HG03175 (cell line): ENCODE measurements around the gene FAM234A.
"Not testable (repeated sequence)": the region's sequence is repeated elsewhere in the genome, so short reads cannot be mapped to it uniquely, and the experiment has no call there.

Experiments
- ATAC-seq: cut with Tn5 transposase; IDR thresholded peaks from one replicate; pipeline ENCODE4 v1.9.1; 2021; ENCODE audit warnings: mild to moderate bottlenecking, moderate library complexity; ENCODE audit not compliant: unreplicated experiment

FAM234A gene

DNA sequence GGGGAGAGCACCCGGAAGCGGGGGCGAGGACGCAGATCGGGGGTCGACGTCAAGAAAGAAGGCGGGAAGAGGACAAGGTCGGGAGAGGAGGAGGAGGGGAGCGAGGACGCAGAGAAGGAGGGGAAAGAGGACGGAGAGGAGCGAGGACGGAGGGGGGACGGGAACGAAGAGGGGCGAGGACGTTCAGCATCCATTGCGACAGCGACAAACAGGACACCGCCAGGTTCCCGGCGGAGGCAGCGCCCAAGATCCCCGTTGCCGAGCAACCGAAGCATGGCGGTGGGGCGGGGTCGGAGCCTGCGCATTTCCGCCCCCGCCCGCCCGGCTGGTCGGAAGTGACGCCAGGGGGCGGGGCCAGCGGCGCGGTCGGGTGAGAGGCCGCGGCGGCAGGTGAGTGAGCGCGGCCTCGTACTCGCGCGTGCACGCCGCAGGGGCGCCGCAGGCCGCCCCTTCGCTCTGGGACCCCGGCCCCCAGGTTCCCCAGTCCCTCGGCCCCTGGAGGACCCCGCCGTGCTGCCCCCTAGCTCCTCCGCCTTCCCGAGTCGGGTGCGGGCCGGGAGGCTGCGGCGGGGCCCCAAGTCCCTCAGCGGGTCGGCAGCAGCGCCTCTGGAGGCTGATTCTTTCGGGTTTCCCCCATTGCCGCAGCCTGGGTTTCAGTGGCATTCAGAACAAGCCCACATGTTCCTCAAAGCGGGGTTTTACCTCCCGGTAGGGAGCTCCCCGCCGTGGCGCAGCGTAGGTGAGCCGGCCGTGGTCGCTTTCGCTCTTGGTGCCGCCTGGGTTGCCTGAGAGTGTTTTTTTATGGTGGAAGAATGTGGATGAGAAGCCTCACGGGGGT is at the start of gene FAM234A:
Gene FAM234A, plus strand, starts transcription at position 354 of the 838 bp plus-strand sequence. CDS start 19,593 bp downstream, outside the sequence.
- peak; percentile 82 for ATAC-seq

DNA sequence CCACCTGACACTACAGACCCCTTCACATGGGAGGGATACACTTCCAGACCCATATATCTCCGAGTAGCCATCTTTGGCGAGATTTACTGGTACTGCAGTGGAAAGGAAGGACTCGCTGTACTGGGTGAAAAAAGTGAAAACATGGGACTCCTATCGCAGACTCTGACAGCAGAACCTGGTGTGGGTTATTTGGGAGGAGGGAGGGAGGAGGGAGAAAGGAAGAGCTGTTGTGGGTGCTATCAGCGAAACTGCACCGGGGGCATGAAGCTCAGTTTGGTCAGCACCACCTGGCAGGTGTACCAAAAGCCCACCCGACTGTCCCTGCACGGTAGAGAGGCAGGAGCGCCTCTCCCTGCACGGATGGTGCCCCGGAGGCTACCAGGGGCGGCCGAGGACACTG is 49.4 kb upstream of the FAM234A start:
- ATAC-seq = no peak

DNA sequence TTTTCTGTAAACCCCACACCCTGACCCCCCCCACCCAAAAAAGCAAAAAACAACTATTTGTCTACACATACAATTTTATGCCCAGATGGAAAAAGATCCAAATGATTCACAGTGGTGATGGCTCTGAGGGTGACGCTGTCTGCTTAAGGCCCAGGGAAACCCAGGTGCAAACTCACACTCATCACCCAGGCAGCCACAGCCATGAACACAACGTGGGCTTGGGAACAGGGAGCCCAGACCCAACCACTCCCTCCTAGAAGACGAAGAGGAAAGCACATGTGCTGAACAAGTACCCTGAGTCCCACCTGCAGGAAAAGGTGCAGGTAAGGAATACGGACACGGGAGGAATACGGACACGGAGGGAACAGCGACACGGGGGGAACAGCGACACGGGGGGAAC is 48.9 kb upstream of the FAM234A start:
- no peak for ATAC-seq

DNA sequence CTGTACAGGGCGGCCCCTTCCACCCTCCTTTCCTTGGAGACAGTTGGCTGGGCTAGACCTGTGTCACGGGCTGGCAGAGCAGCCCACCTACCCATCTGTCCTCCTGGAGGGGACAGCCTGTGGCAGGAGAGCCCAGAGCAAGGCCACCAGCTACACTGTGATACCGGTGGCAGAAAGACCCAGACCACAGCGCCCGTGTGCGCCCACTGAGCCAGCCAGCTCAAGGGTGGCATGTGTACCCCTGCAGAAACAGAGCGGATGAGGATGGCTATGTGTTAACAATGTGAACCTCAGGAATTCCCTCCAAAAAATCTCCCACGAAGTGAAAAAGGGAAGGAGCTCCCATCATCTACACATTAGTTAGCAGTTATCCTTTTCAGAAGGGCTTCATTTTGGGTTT is 47.3 kb upstream of the FAM234A start:
- ATAC-seq = no peak

DNA sequence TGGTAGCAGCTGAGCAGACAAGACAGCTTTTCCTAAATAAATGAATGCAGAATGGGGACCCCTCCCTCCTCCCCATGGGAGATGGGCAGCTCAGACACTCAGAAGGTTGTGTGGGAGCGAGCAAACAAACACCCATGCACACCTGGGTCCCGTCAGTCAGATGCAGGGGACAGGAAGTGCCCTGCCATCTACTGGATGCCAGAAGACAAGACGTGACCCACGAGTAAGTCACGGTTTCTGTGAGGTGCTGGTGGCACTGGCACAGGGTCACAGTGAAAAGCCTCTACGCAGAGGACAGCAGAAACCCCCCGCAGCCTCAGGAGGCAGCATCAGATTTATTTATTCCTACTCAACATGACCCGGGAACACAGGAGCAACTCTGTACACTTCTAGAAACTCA is 45.9 kb upstream of the FAM234A start:
- ATAC-seq = no peak

DNA sequence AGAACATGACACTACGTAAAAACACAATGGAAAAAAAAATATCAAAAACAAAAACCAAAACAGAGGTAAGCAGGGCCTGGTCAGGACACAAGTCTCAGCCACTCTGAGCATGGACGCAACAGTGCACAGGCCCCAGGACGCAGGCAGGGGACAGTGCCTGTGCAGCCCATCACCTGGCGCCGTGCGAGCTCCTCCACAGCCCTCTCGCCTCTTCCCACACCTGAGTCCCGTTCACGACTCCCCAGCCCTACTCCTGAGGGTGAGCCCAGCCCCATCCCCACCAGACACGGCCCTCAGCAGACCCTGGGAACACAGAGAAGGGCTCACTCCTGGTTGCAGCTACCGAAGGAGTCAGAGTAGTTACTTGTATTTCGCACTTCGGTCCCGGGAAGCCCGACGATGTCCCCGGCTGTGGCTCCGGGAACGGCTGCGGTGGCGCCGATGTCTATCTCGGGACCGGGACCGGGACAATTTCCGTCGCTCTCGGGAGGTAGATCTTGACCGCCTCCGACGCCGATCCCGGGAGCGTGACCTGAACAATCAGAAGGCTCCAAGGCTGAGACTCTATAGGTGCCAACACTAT is 44.9 kb upstream of the FAM234A start:
- no peak for ATAC-seq

DNA sequence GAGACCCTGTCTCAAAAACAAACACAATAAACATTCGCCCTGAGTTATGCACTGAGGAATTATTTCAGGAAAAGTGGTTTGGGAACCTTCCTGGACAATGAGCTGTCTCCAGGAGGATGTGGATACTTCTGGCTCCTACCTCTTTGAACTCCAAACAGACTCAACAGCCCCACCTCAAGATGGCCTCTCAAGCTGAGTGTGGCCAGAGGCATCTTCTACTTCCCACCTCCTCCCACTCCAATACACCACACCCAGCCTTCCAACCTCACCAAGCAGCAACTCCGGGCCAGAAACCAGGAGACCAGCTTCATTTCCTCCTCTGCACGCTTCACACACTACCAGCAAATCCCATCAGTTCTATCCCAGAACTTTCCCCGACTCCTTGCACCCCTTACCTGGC is 42.8 kb upstream of the FAM234A start:
- ATAC-seq = no peak

- ATAC-seq = no peak
These were observed 41.9 kb upstream of the FAM234A start for GRCh38 chr16:192686-193085.

DNA sequence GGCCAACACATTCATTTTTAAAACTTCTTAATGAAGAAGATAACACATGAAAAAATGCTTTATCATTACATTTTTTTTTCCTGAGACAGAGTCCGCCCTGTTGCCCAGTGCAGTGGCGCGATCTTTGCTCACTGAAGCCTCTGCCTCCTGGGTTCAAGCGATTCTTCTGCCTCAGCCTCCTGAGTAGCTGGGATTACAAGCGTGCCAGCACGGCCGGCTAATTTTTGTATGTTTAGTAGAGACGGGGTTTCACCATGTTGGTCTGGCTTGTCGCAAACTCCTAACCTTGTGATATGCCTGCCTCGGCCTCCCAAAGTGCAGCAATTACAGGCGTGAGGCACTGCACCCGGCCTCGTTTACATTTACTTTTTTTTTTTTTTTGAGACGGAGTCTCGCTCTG is 41.2 kb upstream of the FAM234A start:
- ATAC-seq = no peak

DNA sequence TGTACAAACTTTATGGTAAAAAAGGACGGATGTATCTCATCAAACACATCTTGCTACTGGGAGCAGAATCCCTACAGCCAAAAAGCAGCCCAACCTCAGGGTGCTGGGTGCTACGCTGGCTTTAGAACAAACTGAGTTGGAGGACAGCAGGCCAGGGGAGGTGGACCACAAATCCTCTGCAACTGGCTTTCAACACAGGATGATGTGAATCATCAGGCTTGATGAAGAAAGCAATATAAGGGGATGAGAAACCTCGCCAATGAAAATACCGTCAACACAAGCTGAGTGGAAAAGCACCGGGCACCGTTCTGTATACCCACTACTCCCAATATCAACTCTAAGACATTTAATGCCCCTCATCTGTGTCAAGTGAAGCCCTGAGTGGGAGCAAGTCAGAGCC is 40.1 kb upstream of the FAM234A start:
- ATAC-seq = no peak

DNA sequence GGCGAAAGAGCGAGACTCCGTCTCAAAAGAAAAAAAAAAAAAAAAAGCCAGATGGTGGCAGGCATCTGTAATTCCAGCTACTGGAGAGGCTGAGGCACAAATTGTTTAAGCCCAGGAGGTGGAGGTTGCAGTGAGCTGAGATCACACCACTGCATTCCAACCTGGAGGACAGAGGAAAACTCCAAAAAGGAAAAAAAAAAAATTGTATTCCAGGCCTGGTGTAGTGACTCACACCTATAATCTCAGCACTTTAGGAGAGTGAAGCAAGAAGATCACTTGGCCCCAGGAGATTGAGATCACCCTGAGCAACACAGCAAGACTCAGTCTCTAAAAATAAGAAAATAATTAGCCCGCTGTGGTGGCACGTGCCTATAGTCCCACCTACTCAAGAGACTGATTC is 34.2 kb upstream of the FAM234A start:
- ATAC-seq = no peak

DNA sequence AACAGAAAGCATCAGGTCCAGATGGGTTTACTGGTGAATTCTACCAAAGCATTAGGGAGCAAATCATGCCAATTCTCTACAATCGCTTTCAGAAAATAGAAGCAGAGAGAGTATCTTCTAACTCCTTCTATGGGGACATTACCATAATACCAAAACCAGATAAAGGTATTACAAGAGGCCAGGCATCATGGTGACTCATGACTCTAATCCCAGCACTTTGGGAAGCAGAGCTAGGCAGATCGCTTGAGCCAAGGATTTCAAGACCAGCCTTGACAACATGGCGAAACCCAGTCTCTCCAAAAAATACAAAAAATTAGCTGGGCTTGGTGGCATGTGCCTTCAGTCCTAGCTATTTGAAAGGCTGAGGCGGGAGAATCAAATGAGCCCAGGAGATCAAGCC is 31.4 kb upstream of the FAM234A start:
- ATAC-seq = no peak

- ATAC-seq = not testable (repeated sequence)
These were observed 30.6 kb upstream of the FAM234A start for GRCh38 chr16:204046-204445.

DNA sequence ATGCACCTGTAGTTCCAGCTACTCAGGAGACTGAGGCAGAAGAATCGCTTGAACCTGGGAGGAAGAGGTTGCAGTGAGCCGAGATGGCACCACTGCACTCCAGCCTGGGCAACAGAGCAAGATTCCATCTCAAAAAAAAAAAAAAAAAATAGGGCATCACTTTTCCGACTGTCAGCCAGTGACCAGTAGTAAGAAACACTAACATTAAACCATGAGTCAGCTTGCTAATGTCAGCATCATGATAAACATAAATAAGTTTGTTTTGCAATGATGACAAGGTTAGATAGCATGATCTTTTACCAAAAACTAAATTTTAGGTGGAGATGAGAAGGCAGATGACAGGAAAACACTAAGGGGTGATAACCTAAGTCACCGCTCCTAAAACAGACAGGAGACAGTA is 25.3 kb upstream of the FAM234A start:
- ATAC-seq = not testable (repeated sequence)

GRCh38 chr16:211631-212180 is 22.9 kb upstream of the FAM234A start:
- ATAC-seq = not testable (repeated sequence)

DNA sequence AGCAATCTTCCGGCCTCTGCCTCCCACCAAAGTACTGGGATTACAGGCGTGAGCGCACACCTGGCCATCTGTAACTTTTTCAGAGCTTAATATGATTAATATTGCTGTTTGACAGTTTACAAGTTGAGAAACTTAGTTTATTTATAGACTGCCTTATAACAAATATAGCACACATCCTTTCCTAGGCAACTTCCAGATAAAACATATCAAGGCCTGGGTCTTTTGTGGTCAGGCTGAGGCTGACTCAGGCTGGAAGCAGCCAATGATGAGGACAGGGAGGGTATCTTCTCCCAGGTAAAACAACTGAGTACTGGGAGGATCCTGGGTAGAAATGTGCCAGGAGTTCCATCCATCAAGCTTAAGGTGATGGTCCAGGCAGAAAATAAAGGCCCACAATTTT is 21.6 kb upstream of the FAM234A start:
- ATAC-seq = no peak

- ATAC-seq = no peak
These were observed 14.6 kb upstream of the FAM234A start for GRCh38 chr16:220021-220420.

DNA sequence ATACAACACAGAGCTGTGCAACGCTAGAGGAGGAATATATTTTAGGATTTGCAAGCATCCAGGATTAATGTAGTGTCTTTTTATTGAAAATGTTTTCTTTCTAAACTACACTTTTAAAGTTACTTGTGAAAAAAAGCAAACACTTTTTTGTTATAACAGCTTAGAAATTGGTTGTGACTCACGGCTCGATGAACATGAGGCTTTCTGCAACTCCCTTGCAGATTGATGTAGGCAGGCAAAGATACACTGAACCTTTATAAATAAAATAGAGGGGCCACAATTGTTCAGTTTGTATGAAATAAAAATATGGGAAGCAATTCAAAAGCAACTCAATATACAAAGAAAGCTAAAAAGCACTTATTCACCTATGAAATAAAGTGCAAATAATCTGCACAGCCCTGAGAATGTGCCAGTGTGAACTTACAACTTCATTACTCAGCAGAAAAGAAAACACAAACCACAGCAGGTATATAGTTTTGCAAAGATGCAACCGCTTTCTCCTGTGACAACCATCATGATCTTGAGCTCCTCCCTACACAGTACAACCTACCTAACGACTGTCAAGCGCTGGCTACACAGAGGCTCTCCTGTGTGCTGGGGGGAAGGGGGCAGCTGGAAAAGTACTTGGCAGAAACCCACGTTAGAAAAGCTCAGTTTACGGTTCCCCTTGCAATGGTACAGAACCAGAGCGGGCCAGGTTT is 6.3 kb upstream of the FAM234A start:
- ATAC-seq = peak; percentile 3

GRCh38 chr16:228852-229730 is 5.5 kb upstream of the FAM234A start, which contains the start of gene LUC7L:
Gene LUC7L (minus strand): TSS chr16:229449. CDS start chr16:229339, 110 bp downstream.
- ATAC-seq = peak; percentile 89

GRCh38 chr16:229731-230281 is 4.8 kb upstream of the FAM234A start:
- ATAC-seq = no peak
